ENCODE measurements around the gene EPN1.

The EPN1 gene

DNA sequence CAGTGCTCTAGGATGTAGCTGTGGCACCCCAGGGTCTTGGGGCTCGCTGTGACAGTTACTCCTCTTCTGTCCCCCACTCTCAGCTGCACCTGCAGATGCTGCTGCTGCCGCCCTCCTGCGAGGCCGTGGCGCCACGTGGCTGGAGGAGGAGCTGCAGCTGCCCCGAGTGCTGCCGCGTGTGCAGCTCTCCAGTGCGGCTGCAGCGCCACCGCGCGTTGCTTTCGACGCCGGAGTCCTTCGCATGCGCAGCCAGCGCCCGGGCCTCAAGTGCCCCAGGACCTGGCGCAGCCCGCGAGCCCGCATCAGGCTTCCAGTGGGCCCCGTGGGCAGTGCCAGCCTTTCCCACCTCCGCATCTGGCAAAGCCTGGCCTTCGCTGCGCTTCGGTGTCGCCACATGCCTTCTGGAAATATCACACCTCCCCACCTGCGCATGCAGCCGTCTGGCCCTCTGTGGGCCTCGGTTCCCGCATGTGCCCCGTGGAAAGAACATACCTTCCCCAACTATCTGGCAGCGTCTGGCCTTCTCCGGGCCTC lies 34.9 kb upstream of the EPN1 start:
- Histone ChIP-seq H3K4me2 (peak overlapping the region; percentile 98), H3K27me3 (no peaks in the 10 kb centered on the region), H3K9me3 (no peaks in the 10 kb centered on the region), H3K27ac (peak overlapping the region; percentile 92), H3K4me1 (peaks cover 75% of the 10 kb centered on the region), H3K4me3 (peak overlapping the region; percentile 89), H3K36me3 (peaks cover 16% of the 10 kb centered on the region), H3K9ac (peak overlapping the region; percentile 94), H4K20me1 (peaks cover 11% of the 10 kb centered on the region; the same call in 1 of the 2 replicates)
- TF ChIP-seq Cebpa-rat (IDR thresholded peaks at IDR 0.05) = no peak

DNA sequence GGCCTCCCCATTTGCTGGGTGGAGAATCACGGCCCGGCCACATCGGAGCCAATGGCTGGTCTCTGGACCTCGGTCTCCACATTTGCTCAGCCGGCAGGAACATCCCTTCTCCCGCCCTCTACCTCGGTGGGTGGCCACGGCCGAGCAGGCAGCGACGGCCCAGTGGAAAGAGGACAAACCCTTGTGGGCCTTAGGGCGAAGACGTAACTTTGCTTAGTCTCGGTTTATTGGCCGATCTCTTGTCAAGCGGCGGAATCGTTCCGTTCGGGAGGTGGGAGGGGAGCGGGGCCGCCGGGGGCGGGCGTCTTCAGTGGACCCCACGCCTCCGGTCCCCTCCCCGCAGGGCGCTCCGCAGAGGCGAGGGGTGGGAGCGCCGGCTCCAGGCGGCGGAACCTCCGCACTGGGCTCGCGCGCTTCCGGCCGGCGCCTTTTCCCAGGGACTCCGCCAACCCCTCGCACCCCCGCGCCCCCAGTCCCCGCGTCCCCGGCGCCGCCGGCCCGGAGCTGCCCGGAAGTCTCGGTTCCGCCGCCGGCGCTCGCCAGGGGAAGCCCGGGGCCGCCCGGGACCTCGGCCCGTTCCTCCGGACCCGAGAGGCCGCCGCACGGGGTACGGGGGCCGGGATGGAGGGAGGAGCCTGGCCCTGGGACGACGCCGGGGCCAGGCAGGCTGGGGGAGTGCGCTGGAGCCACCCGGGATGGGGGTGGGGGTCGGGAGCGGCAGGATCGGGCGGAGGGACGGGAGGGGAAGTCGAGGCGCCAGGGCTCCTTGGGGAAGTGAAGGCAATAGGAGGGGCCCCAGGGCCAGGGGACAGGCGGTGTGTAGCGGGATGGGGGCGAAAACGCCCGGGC lies 34.2 kb upstream of the EPN1 start, which contains the start of gene ZNF580:
Gene ZNF580 (plus strand): TSS at position 426 of the 849 bp plus-strand sequence. CDS start 1,507 bp downstream, outside the sequence.
- Histone ChIP-seq H3K9me3 (no peaks in the 10 kb centered on the region), H3K4me3 (peak within 1 kb of the TSS; percentile 89), H4K20me1 (peaks cover 14% of the 10 kb centered on the region; the same call in 1 of the 2 replicates), H3K27me3 (no peaks in the 10 kb centered on the region), H3K36me3 (peaks cover 23% of the 10 kb centered on the region), H3K9ac (peak within 1 kb of the TSS; percentile 94), H3K4me1 (peaks cover 75% of the 10 kb centered on the region), H3K27ac (peak within 1 kb of the TSS; percentile 92), H3K4me2 (peak within 1 kb of the TSS; percentile 98)
- no peak for TF ChIP-seq Cebpa-rat (IDR thresholded peaks at IDR 0.05)

DNA sequence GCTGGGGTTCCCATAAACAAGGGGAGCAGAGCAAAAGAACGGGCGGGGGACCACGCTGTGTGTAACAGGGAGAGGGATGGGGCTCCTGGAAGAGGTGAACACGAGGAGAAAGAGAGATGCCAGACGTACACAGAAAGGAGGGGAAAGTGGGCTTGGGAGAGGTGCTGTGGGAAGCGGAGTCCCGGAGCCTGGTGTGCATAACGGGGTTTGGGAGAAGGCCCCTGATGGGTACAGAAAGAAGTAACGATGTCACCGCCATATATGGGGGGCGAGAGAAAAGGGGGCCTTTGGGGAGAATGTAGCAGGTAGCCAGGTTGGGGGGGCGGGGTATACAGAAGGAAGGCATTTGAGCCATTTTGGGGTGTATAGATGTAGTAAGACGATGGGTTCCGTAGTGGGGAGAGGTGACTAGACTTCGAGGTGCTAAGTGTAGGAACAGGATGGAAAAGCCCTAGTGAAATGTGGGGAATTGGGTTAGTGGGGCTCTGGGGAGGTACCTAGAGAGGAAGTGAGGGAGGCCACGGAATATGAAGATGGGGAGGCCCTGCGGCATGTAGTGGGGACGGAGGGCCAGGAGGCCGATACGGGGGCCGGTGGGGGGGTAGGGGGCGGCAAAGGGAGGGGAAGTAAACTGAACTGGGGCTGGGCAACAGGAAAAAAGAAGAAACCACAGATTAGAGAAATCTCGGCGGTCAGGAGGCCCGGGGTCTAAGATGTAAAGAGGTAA lies 33.4 kb upstream of the EPN1 start:
- peak overlapping the region; percentile 89 for H3K4me3 ChIP-seq
- peaks cover 27% of the 10 kb centered on the region for H3K36me3 ChIP-seq
- peak overlapping the region; percentile 98 for H3K4me2 ChIP-seq
- no peaks in the 10 kb centered on the region for H3K27me3 ChIP-seq
- H4K20me1 ChIP-seq = peaks cover 14% of the 10 kb centered on the region; the same call in 1 of the 2 replicates
- H3K4me1 ChIP-seq = peaks cover 74% of the 10 kb centered on the region
- no peak for TF ChIP-seq Cebpa-rat (IDR thresholded peaks at IDR 0.05)
- peak overlapping the region; percentile 92 for H3K27ac ChIP-seq
- peak overlapping the region; percentile 94 for H3K9ac ChIP-seq
- H3K9me3 ChIP-seq = no peaks in the 10 kb centered on the region

GRCh38 chr19:55642153-55643002 lies 32.6 kb upstream of the EPN1 start:
- Histone ChIP-seq H3K9ac (peak overlapping the region; percentile 94), H3K4me2 (peak overlapping the region; percentile 98), H3K27me3 (no peaks in the 10 kb centered on the region), H3K4me3 (peak overlapping the region; percentile 89), H3K27ac (peak overlapping the region; percentile 92), H4K20me1 (peaks cover 14% of the 10 kb centered on the region; the same call in 1 of the 2 replicates), H3K9me3 (no peaks in the 10 kb centered on the region), H3K4me1 (peaks cover 74% of the 10 kb centered on the region), H3K36me3 (peaks cover 30% of the 10 kb centered on the region)
- TF ChIP-seq Cebpa-rat (IDR thresholded peaks at IDR 0.05) = no peak

DNA sequence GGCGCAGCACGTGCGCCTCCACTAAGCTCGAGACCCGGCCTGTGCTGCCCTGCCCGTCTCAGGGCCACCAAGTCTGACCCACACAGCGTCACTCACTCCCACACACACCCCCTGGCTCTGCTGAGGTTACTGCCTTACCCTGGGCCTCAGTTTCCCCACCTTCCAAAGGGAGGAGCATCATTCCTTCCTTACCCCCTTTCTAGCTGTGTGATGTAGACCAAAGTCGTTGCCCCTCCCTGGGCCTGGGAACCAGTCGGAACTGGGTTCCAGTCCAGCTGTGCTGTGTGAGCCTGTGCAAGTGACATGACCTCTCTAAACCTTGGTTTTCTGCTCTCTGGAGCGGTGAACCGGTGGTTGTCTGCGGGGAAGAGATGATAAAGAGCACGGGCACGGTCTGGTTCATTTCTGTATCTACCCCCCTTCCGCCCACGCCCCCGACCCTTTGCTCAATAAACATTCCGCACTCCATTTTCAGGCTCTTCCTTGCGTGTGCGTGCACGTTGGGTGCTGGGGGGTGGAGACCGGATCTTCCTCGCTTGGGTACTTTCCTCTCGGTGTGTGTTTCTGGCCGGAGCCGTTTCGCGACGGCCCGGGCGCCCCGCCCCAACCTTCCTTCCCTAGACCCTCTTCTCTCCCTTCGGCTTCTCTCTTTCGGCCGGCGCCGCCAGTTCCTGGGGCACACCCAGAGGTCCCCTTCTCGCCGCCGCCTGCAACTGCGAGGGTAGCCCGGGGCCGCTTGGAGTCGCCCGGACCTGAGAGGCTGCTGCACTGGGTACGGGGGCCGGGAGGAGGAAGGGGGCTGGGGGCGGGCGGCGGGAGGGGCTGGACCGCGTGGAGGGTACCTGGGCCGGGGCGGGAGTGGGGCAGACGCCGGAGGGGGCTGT lies 31.8 kb upstream of the EPN1 start, which contains the start of gene ZNF581:
Gene ZNF581 (plus strand): TSS at position 647 of the 884 bp plus-strand sequence. CDS start 923 bp downstream, outside the sequence.
- H3K4me1 ChIP-seq = peaks cover 71% of the 10 kb centered on the region

DNA sequence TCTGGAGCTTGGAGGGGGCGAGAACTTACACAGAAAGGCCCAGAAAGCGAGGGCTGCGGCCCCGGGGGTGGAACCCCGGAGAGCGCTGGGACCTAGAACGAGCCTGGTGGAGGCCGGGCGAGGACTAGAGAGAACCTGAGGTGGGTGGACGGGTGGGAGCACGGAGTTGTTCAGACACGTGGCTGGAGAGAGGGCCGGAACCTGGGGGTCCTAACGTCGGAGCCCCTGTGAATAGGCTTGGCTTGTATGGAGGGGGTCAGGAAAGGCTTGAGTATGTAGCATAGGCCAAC lies 31.2 kb upstream of the EPN1 start:
- Histone ChIP-seq H3K4me3 (peak overlapping the region; percentile 89), H3K27me3 (no peaks in the 10 kb centered on the region), H3K4me1 (peaks cover 68% of the 10 kb centered on the region), H3K36me3 (peaks cover 22% of the 10 kb centered on the region), H3K27ac (peak overlapping the region; percentile 92), H3K9ac (peak overlapping the region; percentile 94), H3K4me2 (peak overlapping the region; percentile 98), H4K20me1 (peaks cover 14% of the 10 kb centered on the region; the same call in 1 of the 2 replicates), H3K9me3 (no peaks in the 10 kb centered on the region)
- TF ChIP-seq Cebpa-rat (IDR thresholded peaks at IDR 0.05) = no peak

More for the DNA sequence above, 31.8 kb upstream of the EPN1 start, which contains the start of gene ZNF581:
- Histone ChIP-seq H3K4me2 (peak within 1 kb of the TSS; percentile 98), H3K9ac (peak within 1 kb of the TSS; percentile 94), H3K27ac (peak within 1 kb of the TSS; percentile 92), H3K36me3 (peaks cover 27% of the 10 kb centered on the region), H3K4me3 (peak within 1 kb of the TSS; percentile 89), H4K20me1 (peaks cover 14% of the 10 kb centered on the region; the same call in 1 of the 2 replicates), H3K9me3 (no peaks in the 10 kb centered on the region), H3K27me3 (no peaks in the 10 kb centered on the region)
- no peak for TF ChIP-seq Cebpa-rat (IDR thresholded peaks at IDR 0.05)

- peak overlapping the region; percentile 94 for H3K9ac ChIP-seq
- no peaks in the 10 kb centered on the region for H3K9me3 ChIP-seq
- peak overlapping the region; percentile 92 for H3K27ac ChIP-seq
- H3K4me3 ChIP-seq = peak overlapping the region; percentile 89
- H4K20me1 ChIP-seq = peaks cover 14% of the 10 kb centered on the region; the same call in 1 of the 2 replicates
- TF ChIP-seq Cebpa-rat (IDR thresholded peaks at IDR 0.05) = no peak
- H3K36me3 ChIP-seq = peaks cover 22% of the 10 kb centered on the region
- no peaks in the 10 kb centered on the region for H3K27me3 ChIP-seq
- peak overlapping the region; percentile 98 for H3K4me2 ChIP-seq
- peaks cover 68% of the 10 kb centered on the region for H3K4me1 ChIP-seq
Observed at GRCh38 chr19:55644191-55644833, 30.7 kb upstream of the EPN1 start.
